DND-41 (cell line): ENCODE results near the gene MVD.

Experiments
- ATAC-seq: fragments of 200-7000 bp; cut with Tn5 transposase; 3 replicates; pipeline ENCODE4 v1.9.1; 2021; ENCODE audit warnings: low read depth; ENCODE audit not compliant: insufficient read depth
- DNase-seq: peaks from one replicate; pipeline ENCODE4 v3.0.0-alpha.2; 2020
- H2AFZ ChIP-seq: 2 replicates; pipeline ENCODE4 v1.6.0; 2012; ENCODE audit warnings: low read depth, low read length
- H3K27ac ChIP-seq: 2 replicates; pipeline ENCODE4 v1.5.1; 2012; ENCODE audit warnings: low read length, inconsistent platforms
- H3K27me3 ChIP-seq: fragments of 200-600 bp; sonication (generic); 2 replicates; pipeline ENCODE4 v1.6.0; 2012; ENCODE audit warnings: low read length, mild to moderate bottlenecking, inconsistent platforms; ENCODE audit not compliant: insufficient read depth, poor library complexity
- H3K36me3 ChIP-seq: 2 replicates; pipeline ENCODE4 v1.5.1; 2012; ENCODE audit warnings: low read length, inconsistent platforms; ENCODE audit not compliant: insufficient read depth
- H3K4me1 ChIP-seq: 2 replicates; pipeline ENCODE4 v1.5.1; 2012; ENCODE audit warnings: mild to moderate bottlenecking, low read length; ENCODE audit not compliant: insufficient read depth
- H3K4me2 ChIP-seq: 2 replicates; pipeline ENCODE4 v1.6.0; 2012; ENCODE audit warnings: mild to moderate bottlenecking, moderate library complexity, low read length, inconsistent platforms; ENCODE audit not compliant: insufficient read depth
- H3K4me3 ChIP-seq, 2 experiments: fragments of 200-600 bp in 1 of 2; shearing (Covaris generic) in 1 of 2; 2 replicates each; pipeline ENCODE4 v1.5.1; 2012 to 2016; ENCODE audit warnings: inconsistent platforms in 2 of 2, low read length in 2 of 2, mild to moderate bottlenecking in 2 of 2, low read depth in 1 of 2, moderate library complexity in 1 of 2
- H3K79me2 ChIP-seq: 2 replicates; pipeline ENCODE4 v1.6.0; 2012; ENCODE audit warnings: low read length, inconsistent platforms; ENCODE audit not compliant: insufficient read depth
- H3K9ac ChIP-seq: 2 replicates; pipeline ENCODE4 v1.6.0; 2012; ENCODE audit warnings: low read depth, mild to moderate bottlenecking, inconsistent platforms, low read length, moderate library complexity
- H3K9me3 ChIP-seq: 2 replicates; pipeline ENCODE4 v1.5.1; 2012; ENCODE audit warnings: low read length, moderate library complexity, mild to moderate bottlenecking, inconsistent platforms; ENCODE audit not compliant: insufficient read depth, severe bottlenecking
- H4K20me1 ChIP-seq: 2 replicates; pipeline ENCODE4 v1.6.0; 2012; ENCODE audit warnings: low read length; ENCODE audit not compliant: insufficient read depth
- EZH2 ChIP-seq: IDR thresholded peaks from 3 replicates; pipeline ENCODE4 v1.6.1; 2012; ENCODE audit warnings: borderline replicate concordance, low read depth, mild to moderate bottlenecking, moderate library complexity, low read length, inconsistent platforms; ENCODE audit not compliant: severe bottlenecking
- TF ChIP-seq, protein P1 (sequence below): IDR thresholded peaks from 2 replicates; pipeline ENCODE4 v1.5.1; 2012; ENCODE audit warnings: borderline replicate concordance, low read length, moderate library complexity, mild to moderate bottlenecking; ENCODE audit not compliant: poor library complexity, severe bottlenecking; ENCODE audit errors: extremely low read depth

Gene MVD

DNA sequence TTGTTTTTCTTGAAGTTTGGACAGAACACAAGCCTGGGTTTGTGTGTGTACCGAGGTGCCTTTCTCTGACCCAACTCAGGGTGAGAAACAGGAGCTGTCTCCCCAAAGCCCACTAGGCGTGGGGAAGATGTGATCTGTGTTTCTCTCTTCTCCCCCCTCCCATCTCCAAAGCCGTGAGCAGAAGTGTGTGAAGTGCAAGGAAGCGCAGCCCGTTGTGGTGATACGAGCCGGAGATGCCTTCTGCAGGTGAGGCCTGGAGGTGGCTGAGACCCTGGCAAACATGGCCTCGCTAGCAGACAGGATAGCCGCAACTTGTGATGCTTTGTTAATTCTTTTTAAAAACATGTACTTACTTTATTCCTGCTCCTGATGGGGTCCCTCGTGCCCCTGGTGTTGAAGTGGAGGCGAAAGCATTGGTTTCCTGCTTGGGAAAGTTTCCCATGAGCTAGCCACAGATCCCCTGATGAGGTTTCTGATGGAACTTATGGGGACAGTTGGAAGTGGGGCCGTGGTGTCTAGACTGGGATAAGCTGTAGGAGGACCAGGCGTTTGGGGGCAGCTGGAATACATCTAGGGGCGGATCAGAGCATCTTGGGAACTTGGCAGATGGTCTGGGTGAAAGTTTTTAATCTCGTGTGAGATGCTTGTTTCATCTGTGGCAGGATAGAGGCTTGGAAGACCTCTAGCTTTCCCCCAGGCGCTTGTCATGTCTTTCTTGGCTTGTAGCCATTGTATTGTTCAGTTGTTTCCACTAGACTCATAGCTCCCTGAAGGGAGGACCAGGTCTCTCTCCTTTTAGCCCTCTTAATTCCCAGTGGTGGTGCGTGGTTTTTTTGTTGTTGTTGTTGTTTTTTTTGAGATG, 44.3 kb upstream of the MVD start:
- H3K9me3 ChIP-seq, result no peaks in the 10 kb centered on the region
- no peak for DNase-seq
- H3K79me2 ChIP-seq, result peaks cover 83% of the 10 kb centered on the region
- H3K4me1 ChIP-seq, result peaks cover 59% of the 10 kb centered on the region
- TF ChIP-seq, protein P1, sequence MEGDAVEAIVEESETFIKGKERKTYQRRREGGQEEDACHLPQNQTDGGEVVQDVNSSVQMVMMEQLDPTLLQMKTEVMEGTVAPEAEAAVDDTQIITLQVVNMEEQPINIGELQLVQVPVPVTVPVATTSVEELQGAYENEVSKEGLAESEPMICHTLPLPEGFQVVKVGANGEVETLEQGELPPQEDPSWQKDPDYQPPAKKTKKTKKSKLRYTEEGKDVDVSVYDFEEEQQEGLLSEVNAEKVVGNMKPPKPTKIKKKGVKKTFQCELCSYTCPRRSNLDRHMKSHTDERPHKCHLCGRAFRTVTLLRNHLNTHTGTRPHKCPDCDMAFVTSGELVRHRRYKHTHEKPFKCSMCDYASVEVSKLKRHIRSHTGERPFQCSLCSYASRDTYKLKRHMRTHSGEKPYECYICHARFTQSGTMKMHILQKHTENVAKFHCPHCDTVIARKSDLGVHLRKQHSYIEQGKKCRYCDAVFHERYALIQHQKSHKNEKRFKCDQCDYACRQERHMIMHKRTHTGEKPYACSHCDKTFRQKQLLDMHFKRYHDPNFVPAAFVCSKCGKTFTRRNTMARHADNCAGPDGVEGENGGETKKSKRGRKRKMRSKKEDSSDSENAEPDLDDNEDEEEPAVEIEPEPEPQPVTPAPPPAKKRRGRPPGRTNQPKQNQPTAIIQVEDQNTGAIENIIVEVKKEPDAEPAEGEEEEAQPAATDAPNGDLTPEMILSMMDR, result no peak
- TF ChIP-seq EZH2, result no peak
- peaks cover 17% of the 10 kb centered on the region for H3K36me3 ChIP-seq
- no peaks in the 10 kb centered on the region for H3K27me3 ChIP-seq
- H4K20me1 ChIP-seq, result peaks cover 43% of the 10 kb centered on the region
- peak overlapping the region; percentile 99 to 100 for H3K4me3 ChIP-seq
- peak overlapping the region; percentile 59 for H3K27ac ChIP-seq
- peak overlapping the region; percentile 98 for H2AFZ ChIP-seq
- no peak for ATAC-seq
- peak overlapping the region; percentile 100 for H3K4me2 ChIP-seq
- H3K9ac ChIP-seq, result peak overlapping the region; percentile 89

DNA sequence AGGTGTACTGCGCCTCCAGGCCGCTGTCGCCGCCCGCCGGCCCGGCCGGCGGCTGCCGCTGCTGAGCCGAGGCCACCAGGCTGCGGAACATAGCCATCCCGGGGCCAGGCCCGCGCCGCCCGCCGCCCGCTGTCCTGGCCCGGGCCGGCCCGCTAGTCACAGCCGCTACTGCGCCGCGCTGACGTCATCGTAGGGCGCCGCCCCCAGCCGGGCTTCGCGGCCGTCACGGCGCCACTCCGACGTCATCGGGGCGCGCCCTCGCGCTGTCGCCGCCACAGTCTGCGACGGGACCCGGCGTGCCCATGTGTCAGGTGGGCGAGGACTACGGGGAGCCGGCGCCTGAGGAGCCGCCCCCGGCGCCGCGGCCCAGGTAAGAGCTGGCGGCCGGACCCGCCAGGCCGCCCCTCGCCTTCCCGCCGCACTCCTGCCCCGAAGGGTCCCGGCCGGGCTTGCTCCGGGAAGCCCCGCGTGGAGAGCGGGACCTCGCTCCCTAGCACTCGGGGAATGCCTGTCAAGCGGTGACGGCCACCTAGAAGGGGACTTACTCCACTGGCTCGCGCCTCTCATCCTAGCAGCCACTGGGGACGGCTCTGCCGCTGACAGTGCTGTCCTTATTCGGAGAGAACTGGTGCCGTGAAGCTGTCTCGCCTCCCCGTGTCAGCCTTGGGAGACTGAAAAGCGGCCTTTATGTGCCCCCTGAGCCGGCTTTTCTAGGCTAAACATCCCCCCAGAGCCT, 43.5 kb upstream of the MVD start, which contains the start of the genes CTU2 and RNF166:
Gene CTU2, plus strand, starts transcription at position 275 of the 736 bp plus-strand sequence. Its CDS starts 28 bp downstream, at position 303.
Gene RNF166, minus strand, starts transcription at position 180 of the 736 bp plus-strand sequence. Its CDS starts 83 bp downstream, at position 97.
- Histone ChIP-seq H3K36me3 (peaks cover 19% of the 10 kb centered on the region), H3K4me1 (peaks cover 67% of the 10 kb centered on the region), H3K27ac (peak within 1 kb of the TSS; percentile 65), H3K9ac (peak within 1 kb of the TSS; percentile 89), H3K4me3 (peak within 1 kb of the TSS; percentile 99 to 100), H2AFZ (peak within 1 kb of the TSS; percentile 98), H4K20me1 (peaks cover 36% of the 10 kb centered on the region), H3K27me3 (no peaks in the 10 kb centered on the region), H3K79me2 (peaks cover 85% of the 10 kb centered on the region), H3K9me3 (no peaks in the 10 kb centered on the region), H3K4me2 (peak within 1 kb of the TSS; percentile 100)
- no peak for TF ChIP-seq EZH2
- TF ChIP-seq, protein P1, result no peak
- DNase-seq, result peak; percentile 87
- peak; percentile 59 for ATAC-seq

GRCh38 chr16:88705801-88706228, 42.9 kb upstream of the MVD start:
- peak overlapping the region; percentile 65 for H3K27ac ChIP-seq
- H2AFZ ChIP-seq, result peak overlapping the region; percentile 98
- peak overlapping the region; percentile 100 for H3K4me2 ChIP-seq
- peak overlapping the region; percentile 99 to 100; a peak in 3 of 4 replicates for H3K4me3 ChIP-seq
- no peaks in the 10 kb centered on the region for H3K27me3 ChIP-seq
- ATAC-seq, result no peak
- H3K4me1 ChIP-seq, result peaks cover 73% of the 10 kb centered on the region
- H3K36me3 ChIP-seq, result peaks cover 19% of the 10 kb centered on the region
- H3K9ac ChIP-seq, result peak overlapping the region; percentile 89
- H3K79me2 ChIP-seq, result peaks cover 88% of the 10 kb centered on the region
- peaks cover 34% of the 10 kb centered on the region for H4K20me1 ChIP-seq
- no peak for DNase-seq
- TF ChIP-seq, protein P1, result no peak
- TF ChIP-seq EZH2, result no peak
- H3K9me3 ChIP-seq, result no peaks in the 10 kb centered on the region
